Measurements from ENCODE around the gene PLK3. TPM values are rescaled to one million over a fixed set of nuclear protein-coding genes. Genes with fewer than 3 reads are reported as not detected.
"Not testable (repeated sequence)": the region's sequence is repeated elsewhere in the genome, so short reads cannot be mapped to it uniquely, and the experiment has no call there.

PLK3 gene
- total RNA-seq, 1 donor from 2014 or later: 18.5 TPM

DNA sequence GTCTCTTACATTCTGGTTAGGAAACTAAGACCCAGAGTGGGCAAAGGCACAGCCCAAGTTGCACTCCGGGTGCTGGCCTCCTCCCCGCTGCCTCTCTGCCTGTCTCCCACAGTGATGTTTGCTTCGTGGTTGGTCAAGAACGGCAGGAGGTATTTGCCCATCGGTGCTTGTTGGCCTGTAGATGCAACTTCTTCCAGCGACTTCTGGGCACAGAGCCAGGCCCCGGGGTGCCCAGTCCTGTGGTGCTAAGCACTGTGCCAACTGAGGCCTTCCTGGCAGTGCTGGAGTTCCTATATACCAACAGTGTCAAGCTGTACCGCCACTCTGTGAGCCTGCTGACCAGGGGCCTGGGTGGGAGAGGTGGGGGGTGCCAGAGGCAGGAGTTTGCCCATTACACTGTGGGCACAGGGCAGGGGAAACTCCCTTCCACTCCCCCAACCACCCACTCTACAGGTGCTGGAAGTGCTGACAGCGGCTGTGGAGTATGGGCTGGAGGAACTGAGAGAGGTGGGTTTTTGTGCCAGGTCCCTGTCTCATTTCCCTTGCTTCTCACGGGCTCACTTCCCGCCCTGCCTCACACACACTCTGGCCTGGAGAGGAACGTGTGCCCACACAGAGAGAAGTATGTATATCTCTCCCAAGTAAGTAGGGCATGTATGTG lies 10.1 kb downstream of the PLK3 start:
- H3K27ac Mint-ChIP-seq: peak overlapping the region; percentile 79
- H3K27me3 Mint-ChIP-seq: no peaks in the 10 kb centered on the region
- DNase-seq (ENCODE audit: extremely low spot score, unreplicated experiment): no peak
- peaks cover 46% of the 10 kb centered on the region for H3K4me1 Mint-ChIP-seq (ENCODE audit: unreplicated experiment)
- TF ChIP-seq CTCF (conservative IDR thresholded peaks at IDR 0.05): no peak
- H3K4me3 Mint-ChIP-seq: peak overlapping the region; percentile 75
- peaks cover 5% of the 10 kb centered on the region for H3K9me3 Mint-ChIP-seq
- H3K36me3 Mint-ChIP-seq: peaks cover 12% of the 10 kb centered on the region

DNA sequence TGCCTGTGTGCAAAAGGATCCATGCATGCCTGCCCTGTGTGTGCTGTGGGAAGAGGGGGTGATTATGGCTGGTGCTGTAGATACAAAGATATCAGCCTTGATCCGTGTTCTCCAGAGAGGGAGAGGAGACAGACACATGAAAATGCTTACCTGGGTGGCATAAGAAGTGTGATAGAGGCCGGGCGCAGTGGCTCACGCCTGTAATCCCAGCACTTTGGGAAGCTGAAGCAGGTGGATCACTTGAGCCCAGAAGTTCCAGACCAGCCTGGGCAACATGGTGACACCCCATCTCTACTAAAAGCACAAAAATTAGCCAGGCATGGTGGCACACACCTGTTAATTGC lies 10.6 kb downstream of the PLK3 start:
- not testable (repeated sequence) for H3K9me3 Mint-ChIP-seq; DNase-seq (ENCODE audit: extremely low spot score, unreplicated experiment); H3K27me3 Mint-ChIP-seq
- H3K4me3 Mint-ChIP-seq: peak overlapping the region; percentile 54
- H3K4me1 Mint-ChIP-seq (ENCODE audit: unreplicated experiment): peaks cover 49% of the 10 kb centered on the region
- peaks cover 12% of the 10 kb centered on the region for H3K36me3 Mint-ChIP-seq
- peak overlapping the region; percentile 79 for H3K27ac Mint-ChIP-seq

DNA sequence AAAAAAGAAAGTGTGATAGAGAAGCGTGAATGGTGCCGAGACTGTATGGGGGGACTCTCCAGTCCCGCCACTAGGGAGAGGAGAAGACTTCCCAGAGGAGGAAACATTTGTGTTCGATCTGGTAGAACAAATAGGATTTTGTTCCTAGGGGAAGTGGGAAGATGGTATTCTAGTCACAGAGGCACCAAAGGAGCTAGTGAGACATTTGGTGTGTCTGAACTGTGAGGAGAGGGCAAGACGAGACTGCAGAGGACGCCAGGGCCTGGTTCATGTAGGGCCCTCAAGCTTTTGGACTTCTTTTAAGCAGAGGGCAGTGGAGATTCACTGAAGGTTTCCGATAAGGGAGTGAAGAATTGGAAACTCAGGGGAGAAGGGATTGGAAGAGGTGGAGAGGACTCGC lies 11.1 kb downstream of the PLK3 start:
- H3K4me3 Mint-ChIP-seq: peak overlapping the region; percentile 38
- peak overlapping the region; percentile 79 for H3K27ac Mint-ChIP-seq
- no peak for DNase-seq (ENCODE audit: extremely low spot score, unreplicated experiment)

DNA sequence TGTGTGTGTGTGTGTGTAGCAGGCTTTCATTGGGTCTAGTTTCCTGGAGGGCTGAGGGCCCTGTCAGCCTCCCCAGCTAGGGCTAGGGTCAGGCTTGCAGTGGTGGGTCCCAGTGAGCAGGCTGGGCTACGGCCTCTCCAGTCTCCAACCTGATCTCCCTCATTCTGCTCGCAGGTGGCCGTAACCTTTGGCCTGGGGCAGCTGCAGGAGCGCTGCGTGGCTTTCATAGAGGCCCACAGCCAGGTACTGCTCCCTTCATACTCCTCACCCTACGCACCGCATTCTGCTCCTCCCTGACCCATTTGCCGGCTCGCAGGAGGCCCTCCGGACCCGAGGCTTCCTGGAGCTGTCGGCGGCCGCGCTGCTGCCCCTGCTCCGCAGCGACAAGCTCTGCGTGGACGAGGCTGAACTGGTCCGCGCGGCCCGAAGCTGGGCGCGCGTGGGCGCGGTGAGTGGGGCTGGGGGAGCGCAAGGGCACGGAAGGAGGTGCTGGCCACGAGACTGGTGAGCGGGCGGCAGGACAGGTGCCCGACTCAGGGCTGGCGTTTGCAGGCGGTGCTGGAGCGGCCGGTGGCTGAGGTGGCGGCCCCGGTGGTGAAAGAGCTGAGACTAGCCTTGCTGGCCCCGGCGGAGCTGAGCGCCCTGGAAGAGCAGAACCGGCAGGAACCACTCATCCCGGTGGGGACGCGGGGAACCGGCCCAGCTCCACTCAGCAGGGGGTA lies 12.8 kb downstream of the PLK3 start:
- Mint-ChIP-seq H3K36me3 (peaks cover 7% of the 10 kb centered on the region), H3K4me1 (ENCODE audit: unreplicated experiment) (peaks cover 39% of the 10 kb centered on the region), H3K27me3 (no peaks in the 10 kb centered on the region), H3K27ac (no peak overlapping the region), H3K4me3 (peak overlapping the region; percentile 81), H3K9me3 (peaks cover 5% of the 10 kb centered on the region)
- no peak for TF ChIP-seq CTCF (conservative IDR thresholded peaks at IDR 0.05)
- no peak for DNase-seq (ENCODE audit: extremely low spot score, unreplicated experiment)

More for the DNA sequence above, 11.1 kb downstream of the PLK3 start:
- Mint-ChIP-seq H3K9me3 (peaks cover 5% of the 10 kb centered on the region), H3K27me3 (no peaks in the 10 kb centered on the region), H3K4me1 (ENCODE audit: unreplicated experiment) (peaks cover 49% of the 10 kb centered on the region), H3K36me3 (peaks cover 12% of the 10 kb centered on the region)
- no peak for TF ChIP-seq CTCF (conservative IDR thresholded peaks at IDR 0.05)

DNA sequence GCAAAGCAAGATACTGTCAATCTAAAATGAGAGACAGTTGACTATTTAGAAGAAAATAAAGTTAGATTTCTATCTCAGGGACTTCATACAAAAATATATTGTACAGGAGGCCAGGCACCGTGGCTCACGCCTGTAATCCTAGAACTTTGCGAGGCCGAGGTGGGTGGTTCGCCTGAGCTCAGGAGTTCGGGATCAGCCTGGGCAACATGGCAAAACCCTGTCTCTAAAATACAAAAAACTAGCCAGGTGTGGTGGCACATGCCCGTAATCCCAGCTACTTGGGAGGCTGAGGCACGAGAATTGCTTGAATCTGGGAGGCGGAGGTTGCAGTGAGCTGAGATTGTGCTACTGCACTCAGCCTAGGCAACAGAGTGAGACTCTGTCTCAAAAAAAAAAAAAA lies 15.7 kb downstream of the PLK3 start:
- not testable (repeated sequence) for H3K27me3 Mint-ChIP-seq; H3K27ac Mint-ChIP-seq; DNase-seq (ENCODE audit: extremely low spot score, unreplicated experiment); H3K9me3 Mint-ChIP-seq; H3K36me3 Mint-ChIP-seq
- Mint-ChIP-seq H3K4me1 (ENCODE audit: unreplicated experiment) (peaks cover 41% of the 10 kb centered on the region), H3K4me3 (peak overlapping the region; percentile 78)

DNA sequence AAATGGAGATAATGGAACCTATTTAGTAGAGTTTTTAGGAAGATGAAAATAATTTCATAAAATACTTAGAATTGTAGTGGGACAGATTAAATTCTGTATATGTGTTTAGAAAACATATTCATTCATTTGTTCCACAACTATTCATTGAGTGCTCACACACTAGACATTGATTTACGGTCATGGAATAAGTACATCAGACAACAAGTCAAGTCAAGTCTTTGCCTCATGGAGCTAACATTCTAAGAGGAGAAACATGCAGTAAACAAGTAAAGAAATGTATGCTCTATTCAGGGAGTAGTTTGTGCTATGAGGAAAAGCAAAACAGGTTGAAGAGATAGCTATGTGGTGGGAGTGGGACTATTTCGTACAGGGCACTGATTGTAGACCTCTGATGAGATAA lies 17.1 kb downstream of the PLK3 start:
- peaks cover 3% of the 10 kb centered on the region for H3K27me3 Mint-ChIP-seq
- peaks cover 28% of the 10 kb centered on the region for H3K4me1 Mint-ChIP-seq (ENCODE audit: unreplicated experiment)
- peaks cover 7% of the 10 kb centered on the region for H3K36me3 Mint-ChIP-seq
- H3K27ac Mint-ChIP-seq: peak overlapping the region; percentile 49
- H3K9me3 Mint-ChIP-seq: peaks cover 5% of the 10 kb centered on the region
- no peak for DNase-seq (ENCODE audit: extremely low spot score, unreplicated experiment)
- H3K4me3 Mint-ChIP-seq: peak overlapping the region; percentile 39
- no peak for TF ChIP-seq CTCF (conservative IDR thresholded peaks at IDR 0.05)
